H9 (cell line): ENCODE results near the gene COMT. TPM values are rescaled to one million over a fixed set of nuclear protein-coding genes. Genes with fewer than 3 reads are reported as not detected.

Experiments used
- DNase-seq: peaks from one replicate; pipeline ENCODE4 v3.0.0-alpha.2; 2017
- H2AFZ ChIP-seq: one replicate; pipeline ENCODE4 v1.6.1; 2013; ENCODE audit warnings: mild to moderate bottlenecking, low read length, control low read depth, moderate library complexity
- H2AK5ac ChIP-seq: 2 replicates; pipeline ENCODE4 v1.6.1; 2013; ENCODE audit warnings: low read length, control low read depth, mixed read lengths; ENCODE audit not compliant: insufficient read length
- H2BK120ac ChIP-seq: one replicate; pipeline ENCODE4 v1.6.1; 2013; ENCODE audit warnings: low read depth, mild to moderate bottlenecking, low read length, control low read depth, inconsistent platforms; ENCODE audit not compliant: poor library complexity, severe bottlenecking
- H2BK12ac ChIP-seq: 2 replicates; pipeline ENCODE4 v1.6.1; 2013; ENCODE audit warnings: low read length, control low read depth, mixed read lengths, low read depth; ENCODE audit not compliant: insufficient read length
- H2BK15ac ChIP-seq: 2 replicates; pipeline ENCODE4 v1.6.1; 2013; ENCODE audit warnings: low read depth, low read length, control low read depth
- H2BK20ac ChIP-seq: one replicate; pipeline ENCODE4 v1.6.1; 2013; ENCODE audit warnings: low read depth, mild to moderate bottlenecking, low read length, control low read depth, inconsistent platforms; ENCODE audit not compliant: poor library complexity, severe bottlenecking
- H2BK5ac ChIP-seq: 2 replicates; pipeline ENCODE4 v1.6.1; 2013; ENCODE audit warnings: low read length, control low read depth, mixed read lengths; ENCODE audit not compliant: insufficient read length
- H3K14ac ChIP-seq: 2 replicates; pipeline ENCODE4 v1.6.1; 2013; ENCODE audit warnings: low read length, control low read depth; ENCODE audit not compliant: insufficient read depth
- H3K18ac ChIP-seq: 2 replicates; pipeline ENCODE4 v1.6.1; 2013; ENCODE audit warnings: low read depth, mild to moderate bottlenecking, mixed read lengths, low read length, control low read depth; ENCODE audit not compliant: insufficient read length
- H3K23ac ChIP-seq: 2 replicates; pipeline ENCODE4 v1.6.1; 2013; ENCODE audit warnings: low read length, control low read depth, mixed read lengths, low read depth; ENCODE audit not compliant: insufficient read length
- H3K23me2 ChIP-seq: 2 replicates; pipeline ENCODE4 v1.6.1; 2013; ENCODE audit warnings: low read depth, mild to moderate bottlenecking, mixed read lengths, low read length, control low read depth; ENCODE audit not compliant: insufficient read length, poor library complexity, severe bottlenecking
- H3K27ac ChIP-seq: 2 replicates; pipeline ENCODE4 v1.5.1; 2013; ENCODE audit warnings: low read length, control low read depth, mixed read lengths, low read depth; ENCODE audit not compliant: insufficient read length
- H3K27me3 ChIP-seq: 2 replicates; pipeline ENCODE4 v1.6.1; 2013; ENCODE audit warnings: low read length, control low read depth, inconsistent platforms; ENCODE audit not compliant: insufficient read depth
- H3K4ac ChIP-seq: 2 replicates; pipeline ENCODE4 v1.6.1; 2013; ENCODE audit warnings: low read depth, mild to moderate bottlenecking, control low read depth, inconsistent platforms, low read length, moderate library complexity
- H3K4me1 ChIP-seq: 2 replicates; pipeline ENCODE4 v1.6.1; 2013; ENCODE audit warnings: low read length, control low read depth, inconsistent platforms; ENCODE audit not compliant: insufficient read depth
- H3K4me2 ChIP-seq: 2 replicates; pipeline ENCODE4 v1.6.1; 2013; ENCODE audit warnings: low read length, control low read depth, mixed read lengths; ENCODE audit not compliant: insufficient read length, insufficient read depth
- H3K56ac ChIP-seq: 2 replicates; pipeline ENCODE4 v1.6.1; 2013; ENCODE audit warnings: low read depth, mild to moderate bottlenecking, mixed read lengths, low read length, control low read depth; ENCODE audit not compliant: insufficient read length
- H3K79me1 ChIP-seq: 2 replicates; pipeline ENCODE4 v1.6.1; 2013; ENCODE audit warnings: low read depth, mild to moderate bottlenecking, moderate library complexity, low read length, control low read depth, inconsistent platforms; ENCODE audit not compliant: insufficient read depth, poor library complexity, severe bottlenecking
- H3K79me2 ChIP-seq: 2 replicates; pipeline ENCODE4 v1.6.1; 2013; ENCODE audit warnings: low read length, control low read depth, inconsistent platforms; ENCODE audit not compliant: insufficient read depth
- H3K9ac ChIP-seq: 2 replicates; pipeline ENCODE4 v1.6.1; 2013; ENCODE audit warnings: low read length, control low read depth, mixed read lengths; ENCODE audit not compliant: insufficient read length; ENCODE audit errors: extremely low read depth
- H3K9me3 ChIP-seq: one replicate; pipeline ENCODE4 v1.6.1; 2013; ENCODE audit warnings: low read depth, low read length, inconsistent platforms; ENCODE audit not compliant: control insufficient read depth
- H3T11ph ChIP-seq: one replicate; pipeline ENCODE4 v1.6.1; 2013; ENCODE audit warnings: mild to moderate bottlenecking, low read length, control low read depth, inconsistent platforms
- H4K20me1 ChIP-seq: one replicate; pipeline ENCODE4 v1.6.1; 2013; ENCODE audit not compliant: control insufficient read depth, insufficient read length, insufficient read depth
- H4K5ac ChIP-seq: 2 replicates; pipeline ENCODE4 v1.6.1; 2013; ENCODE audit warnings: low read depth, mild to moderate bottlenecking, mixed read lengths, low read length, control low read depth; ENCODE audit not compliant: insufficient read length
- H4K8ac ChIP-seq: replicated peaks from 2 replicates; pipeline ENCODE4 v1.6.1; 2013; ENCODE audit warnings: low read length, control low read depth, mixed read lengths, low read depth; ENCODE audit not compliant: insufficient read length
- H4K91ac ChIP-seq: 2 replicates; pipeline ENCODE4 v1.6.1; 2013; ENCODE audit warnings: low read depth, mild to moderate bottlenecking, moderate library complexity, mixed read lengths, low read length, control low read depth; ENCODE audit not compliant: insufficient read length
- H3K27ac Mint-ChIP-seq, 3 experiments: 2 replicates in 2 of 3; 3 replicates in 1 of 3; pipeline ENCODE4 v1.8.0; 2020 to 2021; ENCODE audit warnings: mixed read lengths in 3 of 3, mild to moderate bottlenecking in 1 of 3, moderate library complexity in 1 of 3
- H3K27me3 Mint-ChIP-seq: 2 replicates; pipeline ENCODE4 v1.8.0; 2021; ENCODE audit warnings: low read depth, mild to moderate bottlenecking, moderate library complexity, mixed read lengths
- H3K36me3 Mint-ChIP-seq, 3 experiments: 2 replicates in 2 of 3; 3 replicates in 1 of 3; pipeline ENCODE4 v1.8.0; 2020 to 2021; ENCODE audit warnings: low read depth in 3 of 3, mixed read lengths in 3 of 3; ENCODE audit not compliant: insufficient read depth in 1 of 3
- H3K4me1 Mint-ChIP-seq, 2 experiments: 2 replicates each; pipeline ENCODE4 v1.8.0; 2020; ENCODE audit warnings: mixed read lengths in 2 of 2
- H3K4me3 Mint-ChIP-seq, 2 experiments: 2 replicates in 1 of 2; 3 replicates in 1 of 2; pipeline ENCODE4 v1.8.0; 2020 to 2021; ENCODE audit warnings: mild to moderate bottlenecking in 2 of 2, mixed read lengths in 2 of 2, moderate library complexity in 1 of 2
- H3K9me3 Mint-ChIP-seq, 2 experiments: 2 replicates in 1 of 2; 3 replicates in 1 of 2; pipeline ENCODE4 v1.8.0; 2020; ENCODE audit warnings: mild to moderate bottlenecking in 2 of 2, mixed read lengths in 2 of 2, moderate library complexity in 1 of 2
- WGBS: extraction: QIAGEN DNeasy Blood & Tissue Kit; methylation state at CpG from one replicate; pipeline ENCODE4 v1.1.7; 2013; ENCODE audit warnings: missing lambda C conversion rate, low lambda C conversion rate, mixed read lengths; ENCODE audit not compliant: insufficient read length; ENCODE audit errors: extremely low coverage; 5-methylcytosine and 5-hydroxymethylcytosine counted together
- total RNA-seq: library from RNA; stranded (reverse); gene quantifications from 2 replicates; pipeline ENCODE4 v1.2.1, GENCODE V29; 2021
- TF ChIP-seq, protein P1 (sequence below): fragments of 200-600 bp; sonication (generic); conservative IDR thresholded peaks from 3 replicates; pipeline ENCODE4 v1.8.0; 2021; ENCODE audit warnings: antibody characterized with exemption, mild to moderate bottlenecking

The COMT gene
- total RNA-seq, 1 experiment from 2014 or later = 42.2 TPM

DNA sequence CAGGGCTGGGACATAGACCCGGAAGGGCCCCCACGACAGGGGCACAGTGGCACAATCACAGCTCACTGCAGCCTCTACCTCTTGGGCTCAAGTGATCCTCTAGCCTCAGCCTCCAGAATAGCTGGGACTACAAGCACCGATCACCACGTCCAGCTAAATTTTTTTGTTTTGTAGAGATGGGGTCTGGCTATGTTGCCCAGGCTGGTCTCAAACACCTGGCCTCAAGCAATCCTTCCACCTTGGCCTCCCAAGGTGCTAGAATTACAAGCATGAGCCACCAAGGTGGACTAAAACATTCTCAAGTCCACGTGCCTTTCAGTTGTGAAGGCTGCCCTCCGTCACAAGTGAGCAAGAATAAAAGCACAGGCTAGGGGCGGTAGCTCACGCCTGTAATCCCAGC lies 10.1 kb upstream of the COMT start:
- no peaks in the 10 kb centered on the region for H3K4me1 ChIP-seq
- Mint-ChIP-seq H3K9me3 (peaks cover 15 to 16% of the 10 kb centered on the region in 2 experiments), H3K4me1 (no peaks in the 10 kb centered on the region), H3K4me3 (no peak overlapping the region), H3K27ac (no peak overlapping the region), H3K27me3 (peaks cover 5% of the 10 kb centered on the region), H3K36me3 (peaks cover 11 to 18% (median 15%) of the 10 kb centered on the region in 3 experiments)
- peaks cover 3% of the 10 kb centered on the region for H4K20me1 ChIP-seq
- no peak overlapping the region for H3T11ph ChIP-seq
- H3K23me2 ChIP-seq = no peaks in the 10 kb centered on the region
- no peak overlapping the region for H3K4ac ChIP-seq
- H2BK120ac ChIP-seq = no peak overlapping the region
- DNase-seq = no peak
- no peak overlapping the region for H3K56ac ChIP-seq
- H3K79me2 ChIP-seq = no peaks in the 10 kb centered on the region
- H4K8ac ChIP-seq = no peak overlapping the region
- no peak overlapping the region for H2AFZ ChIP-seq
- no peaks in the 10 kb centered on the region for H3K9me3 ChIP-seq
- H2BK12ac ChIP-seq = no peak overlapping the region
- no peak overlapping the region for H3K9ac ChIP-seq
- H4K91ac ChIP-seq = no peak overlapping the region
- H2BK15ac ChIP-seq = no peak overlapping the region
- H3K27ac ChIP-seq = no peak overlapping the region
- H3K27me3 ChIP-seq = no peaks in the 10 kb centered on the region; the same call in 1 of the 2 replicates
- TF ChIP-seq, protein P1, sequence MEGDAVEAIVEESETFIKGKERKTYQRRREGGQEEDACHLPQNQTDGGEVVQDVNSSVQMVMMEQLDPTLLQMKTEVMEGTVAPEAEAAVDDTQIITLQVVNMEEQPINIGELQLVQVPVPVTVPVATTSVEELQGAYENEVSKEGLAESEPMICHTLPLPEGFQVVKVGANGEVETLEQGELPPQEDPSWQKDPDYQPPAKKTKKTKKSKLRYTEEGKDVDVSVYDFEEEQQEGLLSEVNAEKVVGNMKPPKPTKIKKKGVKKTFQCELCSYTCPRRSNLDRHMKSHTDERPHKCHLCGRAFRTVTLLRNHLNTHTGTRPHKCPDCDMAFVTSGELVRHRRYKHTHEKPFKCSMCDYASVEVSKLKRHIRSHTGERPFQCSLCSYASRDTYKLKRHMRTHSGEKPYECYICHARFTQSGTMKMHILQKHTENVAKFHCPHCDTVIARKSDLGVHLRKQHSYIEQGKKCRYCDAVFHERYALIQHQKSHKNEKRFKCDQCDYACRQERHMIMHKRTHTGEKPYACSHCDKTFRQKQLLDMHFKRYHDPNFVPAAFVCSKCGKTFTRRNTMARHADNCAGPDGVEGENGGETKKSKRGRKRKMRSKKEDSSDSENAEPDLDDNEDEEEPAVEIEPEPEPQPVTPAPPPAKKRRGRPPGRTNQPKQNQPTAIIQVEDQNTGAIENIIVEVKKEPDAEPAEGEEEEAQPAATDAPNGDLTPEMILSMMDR = no peak
- H2AK5ac ChIP-seq = no peak overlapping the region
- no peak overlapping the region for H2BK5ac ChIP-seq
- no peak overlapping the region for H2BK20ac ChIP-seq
- no peak overlapping the region for H4K5ac ChIP-seq
- H3K18ac ChIP-seq = no peak overlapping the region
- no peak overlapping the region for H3K23ac ChIP-seq
- WGBS = no CpG with 5 or more reads among the region's 8 CpGs
- H3K79me1 ChIP-seq = no peaks in the 10 kb centered on the region
- H3K14ac ChIP-seq = no peak overlapping the region
- H3K4me2 ChIP-seq = no peak overlapping the region
